Measurements from ENCODE around the gene CHRNA1.

CHRNA1 gene

DNA sequence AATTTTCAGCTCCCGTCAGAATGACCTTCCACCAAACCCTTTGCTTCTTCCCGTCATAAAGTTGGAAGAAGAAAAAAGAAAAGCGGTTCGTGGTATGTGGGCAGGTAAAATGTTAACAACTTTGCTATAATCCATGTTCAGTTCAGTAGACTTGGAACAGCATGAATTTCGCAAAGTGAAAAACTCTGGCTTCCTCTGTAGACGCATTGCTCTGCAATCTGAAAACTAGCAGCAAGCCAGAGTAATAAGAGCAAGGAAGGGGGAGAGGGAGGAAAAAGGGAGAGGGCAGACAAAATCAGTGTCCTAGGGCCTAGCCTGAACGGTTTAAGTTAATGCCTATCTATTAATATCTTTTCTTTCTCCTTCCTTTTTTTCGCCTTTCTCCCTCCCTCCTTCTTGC, 26.7 kb upstream of the CHRNA1 start:
- TF ChIP-seq, protein P1, sequence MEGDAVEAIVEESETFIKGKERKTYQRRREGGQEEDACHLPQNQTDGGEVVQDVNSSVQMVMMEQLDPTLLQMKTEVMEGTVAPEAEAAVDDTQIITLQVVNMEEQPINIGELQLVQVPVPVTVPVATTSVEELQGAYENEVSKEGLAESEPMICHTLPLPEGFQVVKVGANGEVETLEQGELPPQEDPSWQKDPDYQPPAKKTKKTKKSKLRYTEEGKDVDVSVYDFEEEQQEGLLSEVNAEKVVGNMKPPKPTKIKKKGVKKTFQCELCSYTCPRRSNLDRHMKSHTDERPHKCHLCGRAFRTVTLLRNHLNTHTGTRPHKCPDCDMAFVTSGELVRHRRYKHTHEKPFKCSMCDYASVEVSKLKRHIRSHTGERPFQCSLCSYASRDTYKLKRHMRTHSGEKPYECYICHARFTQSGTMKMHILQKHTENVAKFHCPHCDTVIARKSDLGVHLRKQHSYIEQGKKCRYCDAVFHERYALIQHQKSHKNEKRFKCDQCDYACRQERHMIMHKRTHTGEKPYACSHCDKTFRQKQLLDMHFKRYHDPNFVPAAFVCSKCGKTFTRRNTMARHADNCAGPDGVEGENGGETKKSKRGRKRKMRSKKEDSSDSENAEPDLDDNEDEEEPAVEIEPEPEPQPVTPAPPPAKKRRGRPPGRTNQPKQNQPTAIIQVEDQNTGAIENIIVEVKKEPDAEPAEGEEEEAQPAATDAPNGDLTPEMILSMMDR (IDR thresholded peaks at IDR 0.05; ENCODE audit: insufficient read depth, low read depth, low read length, missing control alignments) = no peak
- no peak overlapping the region for H3K4me3 ChIP-seq (ENCODE audit: low read length)
- DNase-seq (ENCODE audit: low read depth) = no peak

DNA sequence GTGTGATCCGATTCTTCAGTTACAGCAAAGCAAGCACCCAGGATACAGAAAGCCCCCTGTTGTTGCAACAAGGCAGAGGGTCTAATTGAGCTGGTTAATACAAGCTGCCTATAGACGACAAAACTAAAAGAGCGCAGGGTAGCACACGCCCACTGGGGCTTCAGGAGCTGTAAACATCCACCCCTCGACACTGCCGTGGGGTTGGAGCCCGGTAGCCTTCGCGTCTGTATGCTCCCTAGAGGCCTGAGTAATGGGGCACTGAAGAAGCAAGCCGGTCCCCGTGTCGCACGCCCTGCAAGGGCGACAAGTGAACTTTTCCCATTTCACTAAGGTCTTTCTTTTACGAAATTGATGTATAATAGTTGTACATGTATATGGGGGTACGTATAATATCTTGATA, 24.7 kb upstream of the CHRNA1 start:
- TF ChIP-seq, protein P1 (IDR thresholded peaks at IDR 0.05; ENCODE audit: insufficient read depth, low read depth, low read length, missing control alignments) = no peak
- no peak for DNase-seq (ENCODE audit: low read depth)
- H3K4me3 ChIP-seq (ENCODE audit: low read length) = no peak overlapping the region

DNA sequence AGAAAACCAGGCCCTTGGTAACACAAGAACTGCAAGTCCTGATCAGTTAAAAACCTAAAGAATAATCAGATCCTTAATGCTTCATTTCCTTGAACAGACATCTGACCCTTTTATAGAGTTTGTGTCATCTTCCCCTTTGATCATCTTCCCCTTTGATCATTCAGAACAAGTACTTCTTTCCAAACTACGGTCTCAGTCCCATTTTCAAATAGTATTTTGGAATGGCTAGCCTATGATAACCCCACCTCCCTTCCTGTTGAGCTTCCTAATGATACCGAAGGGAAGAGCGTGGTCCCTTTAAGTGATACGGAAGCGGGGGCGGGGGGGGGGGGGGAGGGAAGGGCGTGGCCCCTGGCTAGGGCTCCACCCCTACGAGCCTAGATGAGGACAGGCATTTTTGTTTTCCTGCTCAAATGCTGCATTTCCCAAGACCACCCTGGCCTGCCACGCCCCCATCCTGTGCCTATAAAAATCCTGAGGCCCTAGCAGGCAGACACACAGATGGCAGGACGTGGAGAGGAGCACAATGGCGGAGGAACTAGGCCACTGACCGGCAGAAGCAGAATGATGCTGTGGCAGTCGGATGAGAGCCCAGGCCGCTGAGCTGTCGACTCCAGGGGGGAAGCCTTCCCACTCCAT, 24.1 kb upstream of the CHRNA1 start:
- no peak overlapping the region for H3K4me3 ChIP-seq (ENCODE audit: low read length)
- no peak for DNase-seq (ENCODE audit: low read depth)
- TF ChIP-seq, protein P1 (IDR thresholded peaks at IDR 0.05; ENCODE audit: insufficient read depth, low read depth, low read length, missing control alignments) = no peak

DNA sequence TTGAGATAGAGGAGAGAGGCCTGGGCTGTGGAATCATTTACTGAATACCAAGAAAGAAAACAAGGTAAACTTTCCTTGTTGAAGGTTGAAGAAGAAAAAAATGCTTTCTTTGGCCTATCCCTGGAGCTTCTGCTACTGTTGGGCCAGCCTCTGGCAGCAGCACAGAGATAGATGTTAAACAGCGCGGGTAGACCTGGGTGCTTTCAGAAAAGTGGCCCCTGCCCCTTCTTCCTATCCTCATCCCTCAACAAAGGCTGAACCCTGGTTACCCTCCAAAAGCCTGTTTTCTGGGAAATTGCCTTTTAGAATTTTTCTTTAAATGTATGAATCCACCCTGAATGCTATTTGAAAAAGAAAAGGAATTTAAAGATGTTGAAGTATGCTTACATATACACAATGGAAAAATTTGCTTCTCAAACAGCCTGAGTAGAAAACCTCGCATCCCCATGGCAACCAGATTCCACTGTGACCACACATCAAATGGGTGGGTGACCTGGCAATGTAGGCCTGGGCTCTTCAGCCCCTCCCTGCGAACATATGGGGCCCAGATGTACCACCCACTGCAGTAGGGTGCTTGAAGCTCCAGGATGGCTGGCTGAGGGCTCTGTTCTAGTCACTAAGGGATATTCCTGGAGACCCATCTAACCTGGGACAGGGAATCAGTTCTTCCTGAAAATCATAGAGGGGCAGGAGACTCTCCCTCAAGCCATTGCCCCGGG, 23.4 kb upstream of the CHRNA1 start:
- TF ChIP-seq, protein P1 (IDR thresholded peaks at IDR 0.05; ENCODE audit: insufficient read depth, low read depth, low read length, missing control alignments) = no peak
- no peak for DNase-seq (ENCODE audit: low read depth)
- H3K4me3 ChIP-seq (ENCODE audit: low read length) = no peak overlapping the region

DNA sequence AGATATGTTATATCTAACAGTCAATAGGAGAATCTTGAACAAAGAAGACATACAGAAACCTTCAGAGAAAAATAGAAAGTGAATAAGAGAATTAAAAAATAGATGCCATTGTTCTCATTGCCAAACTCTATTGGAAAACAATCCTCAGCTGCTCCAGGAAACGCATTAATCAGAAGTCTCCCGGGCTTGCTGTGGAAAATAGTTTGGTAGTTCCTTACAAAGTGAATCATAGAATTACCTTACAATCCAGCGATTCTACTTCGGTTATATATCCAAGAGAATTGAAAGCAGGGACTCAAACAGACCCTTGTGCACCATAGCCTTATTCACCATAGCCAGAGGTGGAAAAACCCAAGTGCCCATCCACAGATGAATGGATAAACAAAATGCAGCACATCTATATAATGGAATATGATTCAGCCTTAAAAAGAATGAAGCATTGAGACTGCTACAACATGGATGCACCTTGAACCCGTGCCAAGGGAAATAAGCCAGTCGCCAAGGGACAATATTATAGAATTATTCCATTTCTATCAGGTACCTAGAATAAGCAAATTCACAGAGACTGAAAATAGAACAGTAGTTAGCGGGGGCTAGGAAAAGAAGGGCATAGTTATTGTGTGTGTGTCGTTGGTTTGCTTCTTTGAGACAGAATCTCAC, 21.9 kb upstream of the CHRNA1 start:
- no peak overlapping the region for H3K4me3 ChIP-seq (ENCODE audit: low read length)
- DNase-seq (ENCODE audit: low read depth) = peak; percentile 21
- TF ChIP-seq, protein P1 (IDR thresholded peaks at IDR 0.05; ENCODE audit: insufficient read depth, low read depth, low read length, missing control alignments) = no peak

DNA sequence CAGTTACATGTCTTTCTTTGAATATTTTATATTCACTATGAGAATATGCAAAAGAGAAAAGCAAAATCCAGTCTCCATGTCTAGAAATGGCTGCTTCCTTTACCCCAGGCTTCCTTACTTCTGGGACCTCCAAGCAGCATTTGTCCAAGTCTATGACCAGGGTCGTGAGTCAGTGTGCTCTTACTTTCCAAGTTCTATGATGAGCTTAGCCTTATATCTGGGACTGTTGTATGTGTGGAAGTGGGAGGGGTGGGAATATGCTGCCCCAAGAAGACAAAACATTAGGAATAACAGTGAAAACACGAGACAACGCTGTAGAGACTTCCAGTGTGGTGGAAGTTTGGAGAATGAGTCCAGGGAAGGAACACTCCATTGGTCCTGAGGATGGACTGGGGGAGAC, 21.2 kb upstream of the CHRNA1 start:
- TF ChIP-seq, protein P1 (IDR thresholded peaks at IDR 0.05; ENCODE audit: insufficient read depth, low read depth, low read length, missing control alignments) = no peak
- H3K4me3 ChIP-seq (ENCODE audit: low read length) = no peak overlapping the region
- no peak for DNase-seq (ENCODE audit: low read depth)

Measured in epithelial cell of esophagus (primary cell).